CD14-positive monocyte (primary cell): Measurements from ENCODE around the gene SEMA4A. TPM values are rescaled to one million over a fixed set of nuclear protein-coding genes. Genes with fewer than 3 reads are reported as not detected.
A peak's percentile ranks its signal among the peaks of the same experiment; 100 is the strongest.

Experiments used
- DNase-seq, 3 donors: peaks; one replicate each; pipeline ENCODE4 v3.0.0-alpha.2; 2011 to 2022
- H2AFZ ChIP-seq: 2 replicates; pipeline ENCODE4 v1.6.0; 2012; ENCODE audit warnings: mild to moderate bottlenecking, low read depth, low read length, inconsistent platforms; ENCODE audit not compliant: insufficient read depth, poor library complexity, severe bottlenecking
- H3K27ac ChIP-seq, 2 donors: 1 replicate in 1 of 2; 2 replicates in 1 of 2; pipeline ENCODE4 v1.5.1; 2012 to 2013; ENCODE audit warnings: low read length in 2 of 2, control low read depth in 1 of 2, inconsistent platforms in 1 of 2, low read depth in 1 of 2, mild to moderate bottlenecking in 1 of 2
- H3K27me3 ChIP-seq, 2 donors: one replicate each; pipeline versions ENCODE4 v1.6.0 to v1.6.1; 2011 to 2013; ENCODE audit warnings: low read length in 2 of 2; ENCODE audit not compliant: control insufficient read depth in 2 of 2, insufficient read depth in 2 of 2
- H3K36me3 ChIP-seq, 2 donors: replicated peaks in 1 of 2; 1 replicate in 1 of 2; 2 replicates in 1 of 2; pipeline versions ENCODE4 v1.5.1 to v1.6.1; 2012 to 2013; ENCODE audit warnings: low read length in 2 of 2, control low read depth in 1 of 2, inconsistent platforms in 1 of 2, mild to moderate bottlenecking in 1 of 2; ENCODE audit not compliant: insufficient read depth in 2 of 2, control insufficient read depth in 1 of 2
- H3K4me1 ChIP-seq, 2 donors: 1 replicate in 1 of 2; 2 replicates in 1 of 2; pipeline versions ENCODE4 v1.5.1 to v1.6.1; 2012 to 2013; ENCODE audit warnings: low read length in 2 of 2, control low read depth in 1 of 2, inconsistent platforms in 1 of 2, mild to moderate bottlenecking in 1 of 2, moderate library complexity in 1 of 2; ENCODE audit not compliant: insufficient read depth in 2 of 2, control insufficient read depth in 1 of 2
- H3K4me2 ChIP-seq: replicated peaks from 2 replicates; pipeline ENCODE3; 2012; ENCODE audit warnings: low read length, moderate library complexity, mild to moderate bottlenecking; ENCODE audit not compliant: poor library complexity, severe bottlenecking; ENCODE audit errors: extremely low read depth
- H3K4me3 ChIP-seq, 3 experiments: fragments of 200-600 bp in 1 of 3; sonication (generic) in 1 of 3; replicated peaks in 1 of 3; 1 replicate in 2 of 3; 2 replicates in 1 of 3; pipeline ENCODE4 v1.5.1; 2011 to 2013; ENCODE audit warnings: low read length in 3 of 3, mild to moderate bottlenecking in 3 of 3, control low read depth in 2 of 3, low read depth in 2 of 3, inconsistent platforms in 1 of 3, moderate library complexity in 1 of 3
- H3K79me2 ChIP-seq: 2 replicates; pipeline ENCODE4 v1.6.0; 2012; ENCODE audit warnings: mild to moderate bottlenecking, control low read depth, inconsistent platforms, low read length, moderate library complexity; ENCODE audit not compliant: insufficient read depth
- H3K9ac ChIP-seq: 2 replicates; pipeline ENCODE4 v1.6.0; 2017; ENCODE audit warnings: low read length, mild to moderate bottlenecking; ENCODE audit not compliant: insufficient read depth, poor library complexity, severe bottlenecking
- H3K9me3 ChIP-seq, 2 donors: replicated peaks in 1 of 2; 1 replicate in 1 of 2; 2 replicates in 1 of 2; pipeline versions ENCODE4 v1.5.1 to v1.6.1; 2012 to 2013; ENCODE audit warnings: low read length in 2 of 2, control low read depth in 1 of 2; ENCODE audit not compliant: control insufficient read depth in 1 of 2, insufficient read depth in 1 of 2
- H4K20me1 ChIP-seq: 2 replicates; pipeline ENCODE4 v1.6.0; 2012; ENCODE audit warnings: mild to moderate bottlenecking, low read length, control low read depth, moderate library complexity; ENCODE audit not compliant: insufficient read depth
- H3K27ac Mint-ChIP-seq, 7 donors: one replicate each; pipeline ENCODE4 v1.8.0; 2020; ENCODE audit warnings: mild to moderate bottlenecking in 7 of 7, mixed read lengths in 7 of 7, moderate library complexity in 6 of 7, inconsistent platforms in 2 of 7
- H3K27me3 Mint-ChIP-seq, 3 donors: one replicate each; pipeline ENCODE4 v1.8.0; 2021 to 2022; ENCODE audit warnings: low read depth in 3 of 3, mild to moderate bottlenecking in 3 of 3, mixed read lengths in 3 of 3, moderate library complexity in 3 of 3, inconsistent platforms in 1 of 3
- H3K36me3 Mint-ChIP-seq, 2 donors: one replicate each; pipeline ENCODE4 v1.8.0; 2020; ENCODE audit warnings: mixed read lengths in 2 of 2, inconsistent platforms in 1 of 2, mild to moderate bottlenecking in 1 of 2
- H3K4me1 Mint-ChIP-seq: one replicate; pipeline ENCODE4 v1.8.0; 2020; ENCODE audit warnings: mild to moderate bottlenecking, mixed read lengths
- H3K4me3 Mint-ChIP-seq, 2 donors: one replicate each; pipeline ENCODE4 v1.8.0; 2020; ENCODE audit warnings: mild to moderate bottlenecking in 2 of 2, mixed read lengths in 2 of 2, moderate library complexity in 1 of 2
- H3K9me3 Mint-ChIP-seq, 7 donors: one replicate each; pipeline ENCODE4 v1.8.0; 2020 to 2022; ENCODE audit warnings: mixed read lengths in 7 of 7, mild to moderate bottlenecking in 6 of 7, moderate library complexity in 6 of 7, inconsistent platforms in 2 of 7
- CTCF ChIP-seq: fragments of 200-600 bp; IDR thresholded peaks from one replicate; pipeline ENCODE4 v1.8.0; 2022; ENCODE audit warnings: antibody characterized with exemption, mild to moderate bottlenecking
- WGBS: methylation state at CpG from one replicate; pipeline ENCODE4 v1.1.5; 2013; ENCODE audit warnings: missing lambda C conversion rate; ENCODE audit not compliant: insufficient coverage; 5-methylcytosine and 5-hydroxymethylcytosine counted together
- intact Hi-C, 2 donors: fragments of 100-400 bp; cut with micrococcal nuclease; formaldehyde crosslinking; loops; one replicate each; pipeline versions ENCODE4 v1.15.0 to v1.15.1; 2023
- polyA plus RNA-seq, 3 donors: library from polyadenylated mRNA; depleted of rRNA in 1 of 3; unstranded in 2 of 3; stranded (reverse) in 1 of 3; fragments of 300-500 nt in 2 of 3; fragments of >200 nt in 1 of 3; fragmentation: Illumina TruSeq in 2 of 3; gene quantifications; 1 replicate in 2 of 3; 2 replicates in 1 of 3; pipeline ENCODE4 v1.2.3, GENCODE V29; 2012 to 2021

SEMA4A gene
- polyA plus RNA-seq, 3 donors, result 72.3 to 121 (median 116) TPM

GRCh38 chr1:156138458-156138867 is 14.9 kb upstream of the SEMA4A start:
- Mint-ChIP-seq H3K36me3 (peaks cover 5 to 9% of the 10 kb centered on the region in 2 donors), H3K27me3 (peaks cover 62 to 79% (median 63%) of the 10 kb centered on the region in 3 donors), H3K9me3 (peaks cover 0 to 2% (median 0%) of the 10 kb centered on the region in 7 donors), H3K4me3 (no peak overlapping the region), H3K27ac (no peak overlapping the region), H3K4me1 (no peaks in the 10 kb centered on the region)
- H4K20me1 ChIP-seq, result no peaks in the 10 kb centered on the region
- no peaks in the 10 kb centered on the region for H3K79me2 ChIP-seq
- no peak overlapping the region for H2AFZ ChIP-seq
- no peak overlapping the region for H3K4me3 ChIP-seq
- DNase-seq, result no peak
- H3K4me2 ChIP-seq, result no peak overlapping the region
- no peaks in the 10 kb centered on the region for H3K9me3 ChIP-seq
- WGBS, result 98% methylated on average over 18 of the region's 22 CpGs
- no peaks in the 10 kb centered on the region for H3K36me3 ChIP-seq
- H3K9ac ChIP-seq, result no peak overlapping the region
- intact Hi-C loops, result no loop called here
- no peaks in the 10 kb centered on the region for H3K4me1 ChIP-seq
- peaks cover 9 to 72% of the 10 kb centered on the region in 2 donors for H3K27me3 ChIP-seq
- H3K27ac ChIP-seq, result no peak overlapping the region
- no peak for TF ChIP-seq CTCF

- H3K36me3 ChIP-seq, result no peaks in the 10 kb centered on the region
- H3K4me2 ChIP-seq, result no peak overlapping the region
- H3K9ac ChIP-seq, result no peak overlapping the region
- Mint-ChIP-seq H3K27ac (peak overlapping the region in 1 of 7 donors; percentile 2), H3K4me1 (peaks cover 6% of the 10 kb centered on the region), H3K36me3 (peaks cover 5% of the 10 kb centered on the region in 2 donors), H3K27me3 (peaks cover 41 to 55% (median 43%) of the 10 kb centered on the region in 3 donors), H3K4me3 (no peak overlapping the region), H3K9me3 (peaks cover 0 to 2% (median 0%) of the 10 kb centered on the region in 7 donors)
- WGBS, result 66% methylated on average over 13 of the region's 20 CpGs
- no peaks in the 10 kb centered on the region for H3K9me3 ChIP-seq
- intact Hi-C loops, result no loop called here
- DNase-seq, result no peak
- peaks cover 4 to 5% of the 10 kb centered on the region in 2 donors for H3K4me1 ChIP-seq
- peaks cover 0 to 46% of the 10 kb centered on the region in 2 donors for H3K27me3 ChIP-seq
- peak; percentile 83 for TF ChIP-seq CTCF
- H2AFZ ChIP-seq, result no peak overlapping the region
- no peaks in the 10 kb centered on the region for H4K20me1 ChIP-seq
- no peaks in the 10 kb centered on the region for H3K79me2 ChIP-seq
- no peak overlapping the region for H3K27ac ChIP-seq
- H3K4me3 ChIP-seq, result no peak overlapping the region
Measured at GRCh38 chr1:156140879-156141707, 12.3 kb upstream of the SEMA4A start.
